Fibroblast of mammary gland (primary cell): ENCODE measurements around the gene CABCOCO1.
"Not testable (repeated sequence)": the region's sequence is repeated elsewhere in the genome, so short reads cannot be mapped to it uniquely, and the experiment has no call there.

ENCODE experiments used
- DNase-seq: peaks from one replicate; pipeline ENCODE4 v3.0.0-alpha.2; 2010; ENCODE audit warnings: low read depth
- H3K4me3 ChIP-seq: 2 replicates; pipeline ENCODE4 v1.5.1; 2011; ENCODE audit warnings: low read depth, mild to moderate bottlenecking, low read length, moderate library complexity; ENCODE audit not compliant: control insufficient read depth
- CTCF ChIP-seq: conservative IDR thresholded peaks from 2 replicates; pipeline ENCODE4 v1.5.1; 2011; ENCODE audit warnings: low read depth, low read length, inconsistent platforms; ENCODE audit not compliant: control insufficient read depth, insufficient read depth

Gene CABCOCO1

GRCh38 chr10:61729596-61729995 lies 66.9 kb downstream of the CABCOCO1 start:
- TF ChIP-seq CTCF: no peak
- no peak overlapping the region for H3K4me3 ChIP-seq
- no peak for DNase-seq

GRCh38 chr10:61730671-61731070 lies 67.9 kb downstream of the CABCOCO1 start:
- DNase-seq: no peak
- no peak for TF ChIP-seq CTCF
- no peak overlapping the region for H3K4me3 ChIP-seq

- DNase-seq: no peak
- TF ChIP-seq CTCF: no peak
- H3K4me3 ChIP-seq: no peak overlapping the region
Measured at GRCh38 chr10:61731638-61732037, 68.9 kb downstream of the CABCOCO1 start.

GRCh38 chr10:61732629-61733278 lies 70.0 kb downstream of the CABCOCO1 start:
- H3K4me3 ChIP-seq: no peak overlapping the region
- TF ChIP-seq CTCF: no peak
- DNase-seq: no peak

- peak; percentile 67 for DNase-seq
- H3K4me3 ChIP-seq: no peak overlapping the region
- peak; percentile 72 for TF ChIP-seq CTCF
Measured at GRCh38 chr10:61733358-61733940, 70.7 kb downstream of the CABCOCO1 start.

GRCh38 chr10:61735882-61736281 lies 73.2 kb downstream of the CABCOCO1 start:
- no peak for DNase-seq
- no peak overlapping the region for H3K4me3 ChIP-seq
- TF ChIP-seq CTCF: no peak

- H3K4me3 ChIP-seq, DNase-seq: not testable (repeated sequence)
Measured at GRCh38 chr10:61737455-61737854, 74.7 kb downstream of the CABCOCO1 start.
